ENCODE results near the gene PEX5.

- TF ChIP-seq, protein P1, sequence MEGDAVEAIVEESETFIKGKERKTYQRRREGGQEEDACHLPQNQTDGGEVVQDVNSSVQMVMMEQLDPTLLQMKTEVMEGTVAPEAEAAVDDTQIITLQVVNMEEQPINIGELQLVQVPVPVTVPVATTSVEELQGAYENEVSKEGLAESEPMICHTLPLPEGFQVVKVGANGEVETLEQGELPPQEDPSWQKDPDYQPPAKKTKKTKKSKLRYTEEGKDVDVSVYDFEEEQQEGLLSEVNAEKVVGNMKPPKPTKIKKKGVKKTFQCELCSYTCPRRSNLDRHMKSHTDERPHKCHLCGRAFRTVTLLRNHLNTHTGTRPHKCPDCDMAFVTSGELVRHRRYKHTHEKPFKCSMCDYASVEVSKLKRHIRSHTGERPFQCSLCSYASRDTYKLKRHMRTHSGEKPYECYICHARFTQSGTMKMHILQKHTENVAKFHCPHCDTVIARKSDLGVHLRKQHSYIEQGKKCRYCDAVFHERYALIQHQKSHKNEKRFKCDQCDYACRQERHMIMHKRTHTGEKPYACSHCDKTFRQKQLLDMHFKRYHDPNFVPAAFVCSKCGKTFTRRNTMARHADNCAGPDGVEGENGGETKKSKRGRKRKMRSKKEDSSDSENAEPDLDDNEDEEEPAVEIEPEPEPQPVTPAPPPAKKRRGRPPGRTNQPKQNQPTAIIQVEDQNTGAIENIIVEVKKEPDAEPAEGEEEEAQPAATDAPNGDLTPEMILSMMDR (conservative IDR thresholded peaks at IDR 0.05; ENCODE audit: low read length): no peak
- no peak for TF ChIP-seq EZH2phosphoT487 (IDR thresholded peaks at IDR 0.05; ENCODE audit: borderline replicate concordance, low read depth, low read length)
These were observed 18.6 kb downstream of the PEX5 start for GRCh38 chr12:7207866-7208625.

Measured in OCI-LY7 (cell line).